Measurements from ENCODE around the gene TSC22D4. TPM values are rescaled to one million over a fixed set of nuclear protein-coding genes. Genes with fewer than 3 reads are reported as not detected.

TSC22D4 gene
- total RNA-seq, 3 donors from 2014 or later (not counting 1 experiment from before 2014, with no cell fraction given), result 140 to 173 (median 168) TPM

DNA sequence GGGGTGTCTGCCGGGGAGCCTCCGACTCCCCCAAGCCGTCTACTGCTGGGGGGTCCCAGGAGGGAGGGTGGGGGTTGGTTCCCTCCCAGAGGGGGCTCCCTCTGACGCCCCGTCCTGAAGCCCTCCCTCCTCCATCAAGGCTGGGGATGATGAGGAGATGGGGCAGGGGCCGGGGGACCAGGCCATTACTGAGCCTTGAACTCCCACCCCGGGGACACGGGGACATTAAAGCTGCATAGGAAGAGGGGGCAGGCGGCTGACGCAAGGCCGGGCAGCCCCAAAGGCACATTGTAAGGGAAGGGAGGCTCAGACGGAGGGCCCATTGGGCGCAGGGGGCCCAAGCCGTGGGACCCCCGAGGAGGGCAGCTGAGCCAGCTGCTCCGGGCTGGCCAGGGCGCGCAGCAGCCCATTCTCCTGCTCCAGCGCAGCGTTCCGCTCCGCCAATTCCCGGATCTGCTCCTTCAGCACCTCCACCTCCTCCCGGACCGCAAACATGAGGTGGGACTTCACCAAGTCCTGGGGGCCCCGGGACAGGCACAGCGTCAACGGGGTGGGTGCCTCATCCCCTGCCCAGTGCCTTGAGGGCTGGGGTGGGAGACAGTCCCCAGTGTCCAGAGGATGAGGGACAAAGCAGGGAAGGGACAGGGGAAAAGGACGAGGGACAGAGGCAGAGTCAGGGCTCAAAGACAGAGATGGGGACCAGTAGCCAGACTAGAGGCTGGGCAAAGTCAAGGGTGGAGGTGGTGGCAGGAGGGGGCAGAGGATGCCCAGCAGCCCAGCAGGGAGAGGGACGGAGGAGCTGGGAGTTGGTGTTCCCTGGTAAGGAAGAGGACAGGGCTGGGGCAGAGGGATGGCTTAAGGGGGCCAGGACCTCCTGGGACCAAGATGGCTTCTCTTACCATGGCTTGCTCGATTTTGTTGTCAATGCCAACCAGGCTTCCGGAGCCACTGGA lies 12.1 kb downstream of the TSC22D4 start:
- no peak overlapping the region for H3K4me3 ChIP-seq (ENCODE audit: low read length)
- TF ChIP-seq, protein P1, sequence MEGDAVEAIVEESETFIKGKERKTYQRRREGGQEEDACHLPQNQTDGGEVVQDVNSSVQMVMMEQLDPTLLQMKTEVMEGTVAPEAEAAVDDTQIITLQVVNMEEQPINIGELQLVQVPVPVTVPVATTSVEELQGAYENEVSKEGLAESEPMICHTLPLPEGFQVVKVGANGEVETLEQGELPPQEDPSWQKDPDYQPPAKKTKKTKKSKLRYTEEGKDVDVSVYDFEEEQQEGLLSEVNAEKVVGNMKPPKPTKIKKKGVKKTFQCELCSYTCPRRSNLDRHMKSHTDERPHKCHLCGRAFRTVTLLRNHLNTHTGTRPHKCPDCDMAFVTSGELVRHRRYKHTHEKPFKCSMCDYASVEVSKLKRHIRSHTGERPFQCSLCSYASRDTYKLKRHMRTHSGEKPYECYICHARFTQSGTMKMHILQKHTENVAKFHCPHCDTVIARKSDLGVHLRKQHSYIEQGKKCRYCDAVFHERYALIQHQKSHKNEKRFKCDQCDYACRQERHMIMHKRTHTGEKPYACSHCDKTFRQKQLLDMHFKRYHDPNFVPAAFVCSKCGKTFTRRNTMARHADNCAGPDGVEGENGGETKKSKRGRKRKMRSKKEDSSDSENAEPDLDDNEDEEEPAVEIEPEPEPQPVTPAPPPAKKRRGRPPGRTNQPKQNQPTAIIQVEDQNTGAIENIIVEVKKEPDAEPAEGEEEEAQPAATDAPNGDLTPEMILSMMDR (IDR thresholded peaks at IDR 0.05), result no peak
- Mint-ChIP-seq H3K4me3 (no peak overlapping the region), H3K4me1 (peaks cover 0 to 22% of the 10 kb centered on the region in 2 donors), H3K27me3 (ENCODE audit: low read depth in 2 of 2) (no peaks in the 10 kb centered on the region), H3K36me3 (no peaks in the 10 kb centered on the region), H3K9me3 (no peaks in the 10 kb centered on the region), H3K27ac (peak overlapping the region in 1 of 2 donors; percentile 42)
- no peak for DNase-seq
- ATAC-seq, result no peak
- no peaks in the 10 kb centered on the region for H3K9me3 ChIP-seq (ENCODE audit: control insufficient read depth, insufficient read depth, low read length)
- intact Hi-C loops (cut with micrococcal nuclease), result no loop called here
- H3K27ac ChIP-seq (ENCODE audit: low read length), result no peak overlapping the region
- H3K36me3 ChIP-seq (ENCODE audit: control insufficient read depth, insufficient read depth, low read length), result peaks cover 51% of the 10 kb centered on the region
- H3K4me1 ChIP-seq (ENCODE audit: control insufficient read depth, insufficient read depth, low read length), result peaks cover 8% of the 10 kb centered on the region
- no peaks in the 10 kb centered on the region for H3K27me3 ChIP-seq (ENCODE audit: control insufficient read depth, insufficient read depth, low read length)
- 94% methylated on average over 27 of the region's 32 CpGs for WGBS (ENCODE audit: insufficient coverage)

DNA sequence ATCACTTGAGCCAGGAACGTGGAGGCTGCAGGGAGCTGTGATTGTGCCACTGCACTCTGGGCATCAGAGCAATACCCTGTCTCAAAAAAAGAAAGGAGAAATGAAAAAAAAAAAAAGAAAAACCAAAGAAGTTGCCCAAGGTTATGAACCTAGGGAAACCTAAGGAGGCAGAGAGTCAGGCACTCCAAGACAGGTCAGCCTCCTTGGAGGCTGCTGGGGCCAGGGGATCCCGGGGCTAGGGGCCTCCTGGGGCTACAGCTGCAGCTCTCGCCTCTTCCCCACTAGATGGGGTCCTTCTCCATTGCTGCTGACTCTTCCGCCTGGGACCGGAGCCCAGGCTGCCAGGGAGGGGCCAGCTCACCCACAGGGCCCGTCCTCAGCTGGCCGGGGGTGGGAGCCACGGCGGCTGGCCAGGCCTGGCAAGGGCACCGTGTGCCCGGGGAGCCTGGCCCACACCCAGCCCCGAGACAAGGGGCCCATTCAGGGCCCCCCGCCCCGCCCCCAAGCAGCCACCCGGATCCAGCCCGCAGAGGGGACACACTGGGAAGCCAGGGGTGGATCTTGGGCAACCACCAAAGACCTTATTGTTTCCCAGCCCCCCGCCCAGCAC lies 13.2 kb downstream of the TSC22D4 start:
- peak overlapping the region in 1 of 2 donors; percentile 42 for H3K27ac Mint-ChIP-seq
- Histone ChIP-seq H3K9me3 (ENCODE audit: control insufficient read depth, insufficient read depth, low read length) (no peaks in the 10 kb centered on the region), H3K36me3 (ENCODE audit: control insufficient read depth, insufficient read depth, low read length) (peaks cover 48% of the 10 kb centered on the region)

DNA sequence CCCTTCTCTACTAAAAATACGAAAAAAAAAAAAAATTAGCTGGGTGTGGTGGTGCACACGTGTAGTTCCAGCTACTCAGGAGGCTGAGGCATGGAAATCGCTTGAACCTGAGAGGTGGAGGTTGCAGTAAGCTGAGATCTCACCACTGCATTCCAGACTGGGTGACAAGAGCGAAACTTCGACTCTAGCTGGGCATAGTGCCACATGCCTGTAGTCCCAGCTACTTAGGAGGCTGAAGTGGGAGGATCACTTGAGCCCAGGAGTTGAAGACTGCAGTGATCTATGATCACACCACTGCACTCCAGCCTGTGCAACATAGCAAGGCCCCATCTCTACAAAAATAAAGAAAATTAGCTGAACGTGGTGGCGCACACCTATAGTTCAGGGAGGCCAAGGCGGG lies 13.7 kb downstream of the TSC22D4 start:
- Mint-ChIP-seq H3K27ac (no peak overlapping the region), H3K4me3 (no peak overlapping the region), H3K27me3 (ENCODE audit: low read depth in 2 of 2) (no peaks in the 10 kb centered on the region), H3K36me3 (no peaks in the 10 kb centered on the region), H3K4me1 (peaks cover 0 to 13% of the 10 kb centered on the region in 2 donors), H3K9me3 (no peaks in the 10 kb centered on the region)
- Histone ChIP-seq H3K9me3 (ENCODE audit: control insufficient read depth, insufficient read depth, low read length) (no peaks in the 10 kb centered on the region), H3K27me3 (ENCODE audit: control insufficient read depth, insufficient read depth, low read length) (no peaks in the 10 kb centered on the region), H3K4me1 (ENCODE audit: control insufficient read depth, insufficient read depth, low read length) (peaks cover 8% of the 10 kb centered on the region), H3K27ac (ENCODE audit: low read length) (no peak overlapping the region), H3K36me3 (ENCODE audit: control insufficient read depth, insufficient read depth, low read length) (peaks cover 45% of the 10 kb centered on the region), H3K4me3 (ENCODE audit: low read length) (no peak overlapping the region)
- TF ChIP-seq, protein P1 (IDR thresholded peaks at IDR 0.05), result no peak
- intact Hi-C loops (cut with micrococcal nuclease), result no loop called here
- ATAC-seq (no peak), DNase-seq (no peak)
- 91% methylated on average over 8 of the region's 8 CpGs for WGBS (ENCODE audit: insufficient coverage)

More for the DNA sequence above, 13.2 kb downstream of the TSC22D4 start:
- no peak for DNase-seq
- Mint-ChIP-seq H3K4me3 (no peak overlapping the region), H3K4me1 (peaks cover 0 to 16% of the 10 kb centered on the region in 2 donors), H3K36me3 (no peaks in the 10 kb centered on the region), H3K9me3 (no peaks in the 10 kb centered on the region), H3K27me3 (ENCODE audit: low read depth in 2 of 2) (no peaks in the 10 kb centered on the region)
- TF ChIP-seq, protein P1 (IDR thresholded peaks at IDR 0.05), result no peak
- H3K4me3 ChIP-seq (ENCODE audit: low read length), result no peak overlapping the region
- H3K4me1 ChIP-seq (ENCODE audit: control insufficient read depth, insufficient read depth, low read length), result peaks cover 8% of the 10 kb centered on the region
- intact Hi-C loops (cut with micrococcal nuclease), result no loop called here
- H3K27ac ChIP-seq (ENCODE audit: low read length), result no peak overlapping the region
- ATAC-seq, result peak in 1 of 3 donors; percentile 18
- WGBS (ENCODE audit: insufficient coverage), result 48% methylated on average over 16 of the region's 17 CpGs
- no peaks in the 10 kb centered on the region for H3K27me3 ChIP-seq (ENCODE audit: control insufficient read depth, insufficient read depth, low read length)

Data from natural killer cell (primary cell).